HepG2 (cell line): ENCODE measurements around the gene LAMTOR1. TPM values are rescaled to one million over a fixed set of nuclear protein-coding genes. Genes with fewer than 3 reads are reported as not detected.

ENCODE experiments used
- ATAC-seq: fragments of 200-7000 bp; cut with Tn5 transposase; 3 replicates; pipeline ENCODE4 v1.9.1; 2020; ENCODE audit warnings: mild to moderate bottlenecking, moderate library complexity
- BruUV-seq: library from RNA; stranded (reverse); fragments of 400-500 nt; replicated peaks from 2 replicates; lab custom pipeline; 2021; lab: Mats Ljungman, UMichigan
- CTCF ChIA-PET: fragments of 300-600 bp; formaldehyde crosslinking; extraction: SDS; loops from one replicate; lab custom pipeline; 2021; ENCODE audit warnings: low total read pairs, inconsistent platforms, low intra/inter-chr PET ratio; lab: Yijun Ruan, JAX
- POLR2A ChIA-PET: fragments of 350-600 bp; sonication (Branson Sonifier 250); formaldehyde crosslinking; loops from one replicate; lab custom pipeline; 2020; ENCODE audit warnings: antibody characterized with exemption, inconsistent platforms; lab: Yijun Ruan, JAX
- DNase-seq: peaks from one replicate; pipeline ENCODE4 v3.0.0-alpha.2; 2015; ENCODE audit warnings: low spot score
- FAIRE-seq: peaks from 3 replicates; lab custom pipeline; 2011; peaks lifted over from hg19 to GRCh38; lab: Jason Lieb, UNC
- H2AFZ ChIP-seq: one replicate; pipeline ENCODE4 v1.6.1; 2011; ENCODE audit warnings: low read length, inconsistent platforms
- H3K27ac ChIP-seq: fragments of 300-600 bp; 3 replicates; pipeline ENCODE4 v1.8.0; 2011; ENCODE audit warnings: mixed run types, mild to moderate bottlenecking, mixed read lengths, low read length, inconsistent platforms; ENCODE audit not compliant: insufficient read depth; ENCODE audit errors: extremely low read length
- H3K27me3 ChIP-seq, 2 experiments: fragments of 200-600 bp in 1 of 2; 2 replicates in 1 of 2; 3 replicates in 1 of 2; pipeline versions ENCODE4 v1.6.0 to v1.8.0; 2011; ENCODE audit warnings: low read length in 2 of 2, mild to moderate bottlenecking in 2 of 2, moderate library complexity in 2 of 2, inconsistent platforms in 1 of 2; ENCODE audit not compliant: insufficient read depth in 2 of 2, control insufficient read depth in 1 of 2
- H3K36me3 ChIP-seq, 2 experiments: fragments of 200-600 bp in 1 of 2; replicated peaks in 1 of 2; 2 replicates in 1 of 2; 3 replicates in 1 of 2; pipeline versions ENCODE4 v1.5.1 to v1.8.0; 2011; ENCODE audit warnings: low read length in 2 of 2, inconsistent platforms in 1 of 2; ENCODE audit not compliant: insufficient read depth in 2 of 2, control insufficient read depth in 1 of 2
- H3K4me1 ChIP-seq: 2 replicates; pipeline ENCODE4 v1.5.1; 2012; ENCODE audit warnings: low read length, inconsistent platforms; ENCODE audit not compliant: insufficient read depth
- H3K4me2 ChIP-seq: 2 replicates; pipeline ENCODE4 v1.6.0; 2011; ENCODE audit warnings: low read depth, low read length, inconsistent platforms
- H3K4me3 ChIP-seq, 3 experiments: fragments of 200-600 bp in 1 of 3; sonication (generic), shearing (Covaris generic) in 1 of 3; replicated peaks in 1 of 3; 2 replicates each; pipeline ENCODE4 v1.5.1; 2011 to 2016; ENCODE audit warnings: low read length in 3 of 3, inconsistent platforms in 2 of 3, low read depth in 2 of 3, mild to moderate bottlenecking in 2 of 3, control low read depth in 1 of 3, mixed read lengths in 1 of 3; ENCODE audit not compliant: insufficient read depth in 1 of 3
- H3K79me2 ChIP-seq: one replicate; pipeline ENCODE4 v1.6.1; 2011; ENCODE audit warnings: low read length, inconsistent platforms; ENCODE audit not compliant: insufficient read depth
- H3K9ac ChIP-seq: 2 replicates; pipeline ENCODE4 v1.6.0; 2011; ENCODE audit warnings: mild to moderate bottlenecking, low read depth, low read length, inconsistent platforms; ENCODE audit not compliant: insufficient read depth
- H3K9me3 ChIP-seq: 2 replicates; pipeline ENCODE4 v1.5.1; 2012; ENCODE audit warnings: mild to moderate bottlenecking, low read length
- H4K20me1 ChIP-seq: 2 replicates; pipeline ENCODE4 v1.6.0; 2011; ENCODE audit warnings: inconsistent platforms, mild to moderate bottlenecking, low read length, moderate library complexity; ENCODE audit not compliant: insufficient read depth
- CEBPZ ChIP-seq: IDR thresholded peaks from 2 replicates; pipeline ENCODE4 v1.6.1; 2012; ENCODE audit warnings: low read length, improper control_type of control experiment
- NFIC ChIP-seq: IDR thresholded peaks from 2 replicates; pipeline ENCODE4 v1.6.1; 2012; ENCODE audit warnings: mild to moderate bottlenecking, low read length, inconsistent platforms
- SCMH1 ChIP-seq: sonication (generic); formaldehyde crosslinking; IDR thresholded peaks from 2 replicates; pipeline ENCODE4 v1.9.0; 2021; ENCODE audit warnings: missing genetic modification reagents, mild to moderate bottlenecking, borderline replicate concordance
- ZBTB39 ChIP-seq: sonication (generic); formaldehyde crosslinking; IDR thresholded peaks from 2 replicates; pipeline ENCODE4 v1.5.0; 2020; ENCODE audit warnings: missing genetic modification reagents
- ZC3H4 ChIP-seq: sonication (generic); formaldehyde crosslinking; IDR thresholded peaks from 2 replicates; pipeline ENCODE4 v1.4.0; 2020; ENCODE audit warnings: missing genetic modification reagents, borderline replicate concordance
- ZMYM2 ChIP-seq: sonication (generic); formaldehyde crosslinking; IDR thresholded peaks from 2 replicates; pipeline ENCODE4 v1.8.0; 2022; ENCODE audit warnings: mild to moderate bottlenecking, missing genetic modification reagents
- ZNF136 ChIP-seq: sonication (generic); formaldehyde crosslinking; IDR thresholded peaks from 2 replicates; pipeline ENCODE4 v1.8.1; 2022; ENCODE audit warnings: low read depth, mild to moderate bottlenecking, moderate library complexity, missing genetic modification reagents
- ZNF143 ChIP-seq: sonication (generic); formaldehyde crosslinking; IDR thresholded peaks from 2 replicates; pipeline ENCODE4 v1.4.0; 2020; ENCODE audit warnings: missing genetic modification reagents
- ZNF577 ChIP-seq: sonication (generic); formaldehyde crosslinking; IDR thresholded peaks from 2 replicates; pipeline ENCODE4 v1.4.0; 2020; ENCODE audit warnings: mild to moderate bottlenecking, low read depth, missing genetic modification reagents, borderline replicate concordance
- ZNF788 ChIP-seq: sonication (generic); formaldehyde crosslinking; IDR thresholded peaks from 2 replicates; pipeline ENCODE4 v1.5.0; 2020; ENCODE audit warnings: mild to moderate bottlenecking, missing genetic modification reagents, borderline replicate concordance
- WGBS: methylation state at CpG from one replicate; pipeline ENCODE4 v1.1.6; 2017; ENCODE audit warnings: low lambda C conversion rate; 5-methylcytosine and 5-hydroxymethylcytosine counted together
- in situ Hi-C: cut with HindIII; loops from 2 replicates; pipeline ENCODE4 v1.10.0; 2017; ENCODE audit warnings: low pct_unique_long_range_greater_than_20kb; ENCODE audit not compliant: extremely low pct_ligation_motif_present
- intact Hi-C: fragments of 100-400 bp; cut with micrococcal nuclease; formaldehyde crosslinking; loops from one replicate; pipeline ENCODE4 v1.10.0; 2022; ENCODE audit not compliant: unreplicated experiment
- polyA plus RNA-seq, 8 experiments: library from polyadenylated mRNA; depleted of rRNA in 3 of 8; stranded (reverse) in 7 of 8; unstranded in 1 of 8; fragments of >200 nt; fragmentation: Illumina TruSeq in 4 of 8; extraction: Trizol in 4 of 8; gene quantifications; 2 replicates each; pipeline versions ENCODE4 v1.2.1 to v1.2.3, GENCODE V29; 2011 to 2016; ENCODE audit warnings: low read depth in 4 of 8, missing spikeins in 1 of 8, mixed read lengths in 1 of 8; ENCODE audit not compliant: insufficient read depth in 1 of 8
- total RNA-seq, 5 experiments: library from RNA; depleted of rRNA; stranded (reverse); fragments of >200 nt; fragmentation: Illumina TruSeq; extraction: Trizol; gene quantifications; 2 replicates each; pipeline ENCODE4 v1.2.3, GENCODE V29; 2016; ENCODE audit warnings: low read depth in 1 of 5
- TF ChIP-seq, protein P1 (sequence below): sonication (generic); formaldehyde crosslinking; IDR thresholded peaks from 2 replicates; pipeline ENCODE4 v1.4.0; 2020; ENCODE audit warnings: missing genetic modification reagents, mild to moderate bottlenecking, borderline replicate concordance
- TF ChIP-seq, protein P2 (sequence below): sonication (generic); formaldehyde crosslinking; IDR thresholded peaks from 2 replicates; pipeline ENCODE4 v1.4.0; 2020; ENCODE audit warnings: missing genetic modification reagents

Gene LAMTOR1
- total and polyA plus RNA-seq, 2 of the 13 experiments (the other 11 are each of a cell fraction or from before 2014, with no cell fraction given) = 60.4 to 66.0 TPM

DNA sequence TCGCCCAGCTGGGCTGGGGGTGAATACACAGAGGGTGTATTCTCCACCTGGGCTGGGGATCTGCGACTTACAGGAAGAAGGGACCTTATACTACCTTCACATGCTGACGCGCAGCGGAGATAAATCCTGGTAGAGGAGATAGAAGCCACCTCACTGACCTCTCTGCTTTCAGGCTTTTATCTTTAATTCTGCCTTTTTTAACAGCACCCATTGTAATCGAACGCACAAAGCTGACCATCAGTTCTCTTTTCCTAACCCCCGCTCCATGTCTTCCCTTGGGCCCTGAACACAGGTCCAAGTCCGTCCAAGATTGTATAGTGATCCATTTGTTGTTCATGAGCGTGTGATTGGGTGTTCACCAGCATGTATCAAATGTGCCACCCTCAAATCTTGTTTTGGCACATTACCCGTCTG, 664 bp upstream of the LAMTOR1 start:
- Histone ChIP-seq H3K36me3 (peaks cover 3 to 13% of the 10 kb centered on the region in 2 experiments; a peak in 3 of 5 replicates), H3K4me2 (peak overlapping the region; percentile 51), H3K9me3 (no peaks in the 10 kb centered on the region), H3K4me1 (peaks cover 39% of the 10 kb centered on the region), H3K79me2 (peaks cover 31% of the 10 kb centered on the region), H3K4me3 (0 out of 6 replicates have a peak overlapping the region, but pooled peaks of 1 of the 3 experiments have one; percentile 12), H3K27ac (peak overlapping the region; percentile 62), H3K27me3 (no peaks in the 10 kb centered on the region; a peak in 1 of 5 replicates), H3K9ac (no peak overlapping the region; the same call in 1 of the 2 replicates), H2AFZ (no peak overlapping the region), H4K20me1 (no peaks in the 10 kb centered on the region)
- WGBS = 99% methylated on average over 9 of the region's 11 CpGs
- ChIA-PET CTCF (no interaction called here), POLR2A (interaction anchor here (1.3 to 2.4 kb wide), 2 partner anchors 9 to 63 kb away, joined by 5 to 13 read pairs; partner anchors contain the start of gene ANAPC15)
- DNase-seq (no peak), FAIRE-seq (no peak), ATAC-seq (no peak)
- intact Hi-C loops (loop anchor here (1.0 to 2.0 kb wide), 2 partner anchors 9 to 23 kb away; partner anchors contain the start of genes ANAPC15, LRRC51 and NUMA1), in situ Hi-C loops (no loop called here)
- BruUV-seq = TSS peak; percentile 91
- TF ChIP-seq, protein P1, sequence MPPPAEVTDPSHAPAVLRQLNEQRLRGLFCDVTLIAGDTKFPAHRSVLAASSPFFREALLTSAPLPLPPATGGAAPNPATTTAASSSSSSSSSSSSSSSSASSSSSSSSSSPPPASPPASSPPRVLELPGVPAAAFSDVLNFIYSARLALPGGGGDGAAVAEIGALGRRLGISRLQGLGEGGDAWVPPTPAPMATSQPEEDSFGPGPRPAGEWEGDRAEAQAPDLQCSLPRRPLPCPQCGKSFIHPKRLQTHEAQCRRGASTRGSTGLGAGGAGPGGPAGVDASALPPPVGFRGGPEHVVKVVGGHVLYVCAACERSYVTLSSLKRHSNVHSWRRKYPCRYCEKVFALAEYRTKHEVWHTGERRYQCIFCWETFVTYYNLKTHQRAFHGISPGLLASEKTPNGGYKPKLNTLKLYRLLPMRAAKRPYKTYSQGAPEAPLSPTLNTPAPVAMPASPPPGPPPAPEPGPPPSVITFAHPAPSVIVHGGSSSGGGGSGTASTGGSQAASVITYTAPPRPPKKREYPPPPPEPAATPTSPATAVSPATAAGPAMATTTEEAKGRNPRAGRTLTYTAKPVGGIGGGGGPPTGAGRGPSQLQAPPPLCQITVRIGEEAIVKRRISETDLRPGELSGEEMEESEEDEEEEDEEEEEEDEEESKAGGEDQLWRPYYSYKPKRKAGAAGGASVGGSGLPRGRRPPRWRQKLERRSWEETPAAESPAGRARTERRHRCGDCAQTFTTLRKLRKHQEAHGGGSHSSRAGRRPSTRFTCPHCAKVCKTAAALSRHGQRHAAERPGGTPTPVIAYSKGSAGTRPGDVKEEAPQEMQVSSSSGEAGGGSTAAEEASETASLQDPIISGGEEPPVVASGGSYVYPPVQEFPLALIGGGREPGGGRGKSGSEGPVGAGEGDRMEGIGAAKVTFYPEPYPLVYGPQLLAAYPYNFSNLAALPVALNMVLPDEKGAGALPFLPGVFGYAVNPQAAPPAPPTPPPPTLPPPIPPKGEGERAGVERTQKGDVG = 0 out of 2 replicates have a peak, but pooled peaks have one; percentile 18
- TF ChIP-seq, protein P2, sequence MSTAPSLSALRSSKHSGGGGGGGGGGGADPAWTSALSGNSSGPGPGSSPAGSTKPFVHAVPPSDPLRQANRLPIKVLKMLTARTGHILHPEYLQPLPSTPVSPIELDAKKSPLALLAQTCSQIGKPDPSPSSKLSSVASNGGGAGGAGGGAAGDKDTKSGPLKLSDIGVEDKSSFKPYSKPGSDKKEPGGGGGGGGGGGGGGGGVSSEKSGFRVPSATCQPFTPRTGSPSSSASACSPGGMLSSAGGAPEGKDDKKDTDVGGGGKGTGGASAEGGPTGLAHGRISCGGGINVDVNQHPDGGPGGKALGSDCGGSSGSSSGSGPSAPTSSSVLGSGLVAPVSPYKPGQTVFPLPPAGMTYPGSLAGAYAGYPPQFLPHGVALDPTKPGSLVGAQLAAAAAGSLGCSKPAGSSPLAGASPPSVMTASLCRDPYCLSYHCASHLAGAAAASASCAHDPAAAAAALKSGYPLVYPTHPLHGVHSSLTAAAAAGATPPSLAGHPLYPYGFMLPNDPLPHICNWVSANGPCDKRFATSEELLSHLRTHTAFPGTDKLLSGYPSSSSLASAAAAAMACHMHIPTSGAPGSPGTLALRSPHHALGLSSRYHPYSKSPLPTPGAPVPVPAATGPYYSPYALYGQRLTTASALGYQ (CRISPR knock-in tag) = 0 out of 2 replicates have a peak, but pooled peaks have one; percentile 31
- TF ChIP-seq ZBTB39 (CRISPR knock-in tag) = no peak
- TF ChIP-seq ZMYM2 (CRISPR knock-in tag) = no peak
- no peak for TF ChIP-seq CEBPZ
- TF ChIP-seq SCMH1 (CRISPR knock-in tag) = no peak
- 0 out of 2 replicates have a peak, but pooled peaks have one; percentile 6 for TF ChIP-seq NFIC
- 0 out of 2 replicates have a peak, but pooled peaks have one; percentile 22 for TF ChIP-seq ZNF143 (CRISPR knock-in tag)
- no peak for TF ChIP-seq ZNF788 (CRISPR knock-in tag)
- 0 out of 2 replicates have a peak, but pooled peaks have one; percentile 12 for TF ChIP-seq ZC3H4 (CRISPR knock-in tag)
- peak; percentile 52; the same call in 1 of the 2 replicates for TF ChIP-seq ZNF136 (CRISPR knock-in tag)
- TF ChIP-seq ZNF577 = no peak
